SK-N-DZ (cell line): ENCODE measurements around the gene ASIC2.

Experiments used
- DNase-seq: peaks from one replicate; pipeline ENCODE4 v3.0.0-alpha.2; 2015; ENCODE audit warnings: low spot score

The ASIC2 gene

GRCh38 chr17:33288954-33289353, 4.1 kb downstream of the ASIC2 start:
- no peak for DNase-seq

GRCh38 chr17:33287096-33287725, 5.9 kb downstream of the ASIC2 start:
- DNase-seq: no peak

DNA sequence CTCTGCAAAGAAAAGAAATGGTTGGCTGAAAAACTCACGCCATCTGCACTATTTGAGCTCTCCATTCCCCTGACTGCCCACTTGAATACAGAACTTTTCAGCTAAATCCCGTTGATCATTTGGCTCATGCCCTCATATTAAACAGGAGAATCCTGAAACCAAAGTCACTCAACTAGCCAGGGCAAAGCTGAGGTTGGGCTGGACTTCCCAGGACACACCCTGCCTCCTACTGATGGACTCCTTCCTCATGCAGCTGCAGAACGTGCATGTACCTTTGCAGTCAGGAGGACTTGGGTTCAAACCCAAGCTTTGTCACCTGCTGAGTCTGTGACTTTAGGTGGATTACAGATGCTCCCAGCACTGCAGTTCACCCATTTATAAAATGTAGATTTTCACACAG, 7.7 kb downstream of the ASIC2 start:
- DNase-seq: no peak

- no peak for DNase-seq
Observed at GRCh38 chr17:33284022-33284421, 9.1 kb downstream of the ASIC2 start.

DNA sequence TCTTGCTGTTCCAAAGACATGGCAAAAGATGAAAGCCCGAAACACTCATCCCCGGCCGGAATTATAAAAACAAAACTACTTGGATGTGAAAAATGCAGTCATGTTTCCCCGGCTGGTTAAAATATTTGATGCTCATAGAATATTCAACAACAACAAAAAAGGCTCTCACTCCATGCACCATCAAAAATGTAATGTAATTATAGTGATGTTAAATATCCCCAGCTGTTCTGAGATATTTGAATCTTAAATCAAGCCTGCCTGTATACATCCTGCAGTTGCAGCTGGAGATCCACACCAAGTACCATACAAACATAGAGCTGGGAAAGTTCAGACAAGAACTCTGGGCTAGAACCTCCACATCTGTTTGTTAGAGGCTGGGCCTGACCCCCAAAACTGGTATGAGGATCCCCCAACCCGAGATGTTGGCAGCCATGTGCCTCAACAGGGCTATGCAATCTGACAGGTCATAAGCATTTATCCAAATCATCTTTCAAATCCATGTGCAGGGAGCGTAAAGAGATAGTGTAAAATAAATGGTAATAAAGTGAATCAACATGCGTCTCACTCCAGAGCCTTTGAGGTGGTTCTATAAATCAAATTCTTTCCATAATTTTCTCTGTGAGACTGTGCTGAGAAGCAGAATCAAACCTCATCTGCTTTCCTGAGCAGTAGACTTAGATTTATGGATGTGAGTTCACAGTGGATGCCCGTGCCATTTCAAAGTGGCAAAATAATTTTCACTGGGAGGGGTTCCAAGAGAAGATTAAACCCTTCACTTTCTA, 12.7 kb downstream of the ASIC2 start:
- DNase-seq: no peak

DNA sequence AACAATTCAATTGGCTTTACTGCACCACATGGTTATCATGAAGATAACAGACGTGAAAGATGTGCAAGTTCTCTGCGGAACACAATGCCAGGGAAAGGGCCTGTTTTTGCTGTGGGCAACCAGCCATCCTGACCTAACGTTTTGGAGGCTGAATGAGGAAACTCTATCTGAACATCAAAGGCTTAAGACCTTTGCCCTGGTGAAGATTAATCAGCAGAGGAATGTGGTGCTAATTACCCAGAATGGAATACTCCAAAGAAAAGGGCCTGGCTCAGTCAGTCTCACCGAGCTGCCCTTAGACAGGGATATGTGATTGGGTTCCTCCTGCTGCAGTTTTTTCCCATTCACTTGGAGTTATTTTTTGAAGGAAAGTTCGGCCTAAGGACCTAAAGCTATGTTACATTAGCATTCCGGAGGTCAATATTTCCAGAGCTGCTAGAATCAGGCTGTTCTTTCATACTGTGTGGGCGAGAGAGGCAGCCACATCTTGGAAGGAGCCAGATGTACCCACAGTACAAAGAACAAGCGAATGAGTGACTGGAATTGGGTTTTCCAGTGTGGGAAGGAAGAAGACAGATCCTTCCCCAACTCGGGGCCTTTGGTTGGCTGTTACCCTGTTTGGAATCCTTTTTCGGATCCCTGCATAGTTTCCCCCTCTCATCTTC, 15.5 kb downstream of the ASIC2 start:
- DNase-seq: no peak

DNA sequence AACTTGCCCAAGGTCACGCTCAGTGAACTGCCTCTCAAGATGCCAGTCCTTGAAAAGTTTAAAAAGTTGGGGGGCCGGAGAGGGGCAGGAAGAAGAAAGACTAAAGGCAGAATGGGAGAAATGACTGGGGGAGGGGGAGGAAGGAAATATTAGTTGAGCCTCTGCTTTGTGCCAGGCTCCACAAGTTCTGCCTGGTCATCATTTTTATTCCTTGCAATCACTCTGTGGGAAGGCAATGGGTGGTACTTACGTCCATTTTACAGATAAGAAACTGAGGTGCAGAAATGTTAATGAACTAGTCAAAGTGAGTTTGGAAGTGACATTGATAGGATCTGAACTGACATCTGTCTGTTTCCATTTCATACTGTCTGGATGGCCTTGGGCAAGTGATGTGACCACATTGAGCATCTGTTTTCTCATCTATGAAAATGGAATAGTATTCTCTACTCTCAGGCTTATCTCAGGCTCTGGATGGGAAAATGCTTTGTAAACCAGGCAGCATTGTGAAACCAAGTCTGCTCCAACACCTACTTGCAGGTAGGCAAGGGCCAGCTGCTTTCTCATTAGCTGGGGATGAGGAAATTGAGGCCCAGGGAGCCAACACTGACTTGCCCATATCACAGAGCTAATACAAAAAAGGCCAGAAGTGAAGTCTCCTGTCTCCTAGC, 19.2 kb downstream of the ASIC2 start:
- no peak for DNase-seq

GRCh38 chr17:33273271-33273670, 19.8 kb downstream of the ASIC2 start:
- DNase-seq: no peak

- no peak for DNase-seq
Observed at GRCh38 chr17:33272438-33272837, 20.7 kb downstream of the ASIC2 start.

GRCh38 chr17:33269337-33270060, 23.6 kb downstream of the ASIC2 start:
- DNase-seq: no peak

DNA sequence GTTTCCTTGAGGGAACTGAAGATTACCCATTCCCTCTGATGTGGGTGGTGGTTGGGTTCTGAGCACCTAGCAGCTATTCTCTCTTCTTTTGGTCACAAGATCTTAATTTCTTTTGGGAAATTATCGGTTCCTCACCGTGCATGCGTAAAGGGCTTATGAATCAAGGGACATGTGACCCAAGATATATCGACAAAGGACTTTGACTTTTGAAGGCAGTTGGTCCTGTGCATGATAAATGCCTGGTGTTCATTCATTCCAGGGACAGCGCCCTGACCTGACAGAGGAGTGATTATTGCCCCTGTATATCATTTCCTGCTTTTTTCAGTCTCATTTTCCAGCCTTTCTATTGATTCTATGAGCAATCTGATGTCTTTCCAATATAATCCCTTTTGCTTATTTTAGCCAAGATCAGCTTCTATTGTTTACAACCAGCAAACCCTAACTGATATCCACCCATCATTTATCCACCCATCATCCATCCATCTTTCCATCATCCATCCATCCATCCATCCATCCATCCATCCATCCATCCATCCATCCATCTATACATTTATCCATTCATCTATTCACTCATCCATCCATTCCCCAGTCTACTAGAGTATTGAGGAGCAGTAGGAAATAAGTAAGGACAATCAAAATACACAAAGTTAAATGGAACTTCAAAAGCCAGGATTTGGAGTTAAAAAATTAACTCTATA, 25.1 kb downstream of the ASIC2 start:
- DNase-seq: no peak

- DNase-seq: no peak
Observed at GRCh38 chr17:33267271-33267790, 25.8 kb downstream of the ASIC2 start.

DNA sequence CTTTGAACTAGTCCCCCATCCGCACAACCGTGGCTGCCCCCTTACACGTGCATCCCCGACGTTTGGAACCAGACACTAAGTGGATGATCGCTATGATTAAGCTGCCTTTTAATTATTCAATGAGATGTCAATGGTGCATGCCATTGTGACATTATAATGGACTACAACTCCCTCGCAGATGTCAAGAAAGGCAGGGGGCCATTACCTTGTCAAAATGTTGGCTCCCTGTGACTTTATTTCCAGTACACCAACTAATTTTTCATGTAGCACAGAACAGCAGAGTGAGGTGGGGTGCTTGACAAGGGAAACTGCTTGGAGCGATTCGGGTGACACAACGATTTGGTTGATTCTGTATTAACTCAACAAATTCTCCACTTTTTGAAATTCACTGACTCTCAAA, 26.5 kb downstream of the ASIC2 start:
- DNase-seq: no peak

- DNase-seq: no peak
Observed at GRCh38 chr17:33266116-33266515, 27.0 kb downstream of the ASIC2 start.

DNA sequence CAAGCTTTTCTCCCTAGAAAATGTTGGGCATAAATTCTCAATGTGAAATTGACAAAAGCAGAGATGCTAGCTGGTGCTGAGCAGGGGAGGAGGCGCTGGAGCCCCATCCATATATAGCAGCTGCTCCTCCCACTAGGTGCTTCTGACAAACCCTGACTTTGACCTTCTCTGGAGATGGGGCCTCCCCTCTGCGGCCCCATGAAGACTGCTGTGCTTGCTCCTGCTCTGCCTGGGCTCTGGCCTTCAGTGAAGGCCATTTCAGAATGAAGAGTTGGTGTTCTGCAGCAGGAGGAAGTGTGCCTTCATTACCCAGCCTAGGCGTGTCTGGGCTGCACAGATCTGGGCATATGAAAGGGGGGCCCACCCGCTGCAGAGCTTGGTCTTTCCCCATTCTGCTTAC, 29.7 kb downstream of the ASIC2 start:
- no peak for DNase-seq

DNA sequence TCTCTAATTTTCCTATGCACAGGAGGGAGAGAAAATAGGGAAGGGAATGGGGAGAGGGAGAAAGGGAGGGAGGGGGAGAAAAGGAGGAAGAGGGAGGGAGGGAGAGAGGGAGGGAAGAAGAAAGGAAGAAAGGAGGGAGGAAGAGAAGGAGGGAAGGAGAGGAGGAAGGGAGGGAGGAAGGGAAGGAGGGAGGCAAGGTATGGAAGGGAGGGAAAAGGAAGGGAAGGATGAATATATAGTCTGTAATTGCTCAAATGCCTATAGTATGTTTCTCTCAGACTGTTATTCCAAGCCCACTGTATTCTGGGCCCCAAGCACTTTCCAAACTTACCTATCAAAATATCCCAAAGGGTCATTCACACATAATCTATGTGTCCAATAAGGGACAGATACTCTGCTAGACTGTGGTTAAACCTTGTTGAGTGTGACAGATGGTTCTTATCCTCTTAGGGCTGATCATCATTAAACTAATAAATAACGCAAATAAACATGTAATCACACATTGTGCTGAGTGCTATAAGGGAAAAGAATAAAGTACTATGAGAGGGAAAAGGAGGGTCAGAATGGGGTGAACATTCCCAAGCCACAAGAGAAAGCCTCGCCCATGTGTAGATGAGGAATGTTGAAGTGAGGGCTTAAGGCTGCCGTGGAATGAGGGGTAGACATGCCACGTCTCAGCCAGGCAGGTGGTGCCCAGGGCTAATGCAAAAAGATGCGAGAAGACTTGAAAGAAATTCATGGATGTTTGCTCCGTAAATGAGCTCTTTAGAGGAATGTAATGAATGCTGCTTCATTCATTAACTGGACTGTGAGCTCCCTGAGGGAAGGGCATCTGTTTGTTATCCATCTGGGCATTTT, 30.6 kb downstream of the ASIC2 start:
- no peak for DNase-seq

- peak; percentile 37 for DNase-seq
Observed at GRCh38 chr17:33261820-33262219, 31.3 kb downstream of the ASIC2 start.

GRCh38 chr17:33260638-33261037, 32.5 kb downstream of the ASIC2 start:
- no peak for DNase-seq

DNA sequence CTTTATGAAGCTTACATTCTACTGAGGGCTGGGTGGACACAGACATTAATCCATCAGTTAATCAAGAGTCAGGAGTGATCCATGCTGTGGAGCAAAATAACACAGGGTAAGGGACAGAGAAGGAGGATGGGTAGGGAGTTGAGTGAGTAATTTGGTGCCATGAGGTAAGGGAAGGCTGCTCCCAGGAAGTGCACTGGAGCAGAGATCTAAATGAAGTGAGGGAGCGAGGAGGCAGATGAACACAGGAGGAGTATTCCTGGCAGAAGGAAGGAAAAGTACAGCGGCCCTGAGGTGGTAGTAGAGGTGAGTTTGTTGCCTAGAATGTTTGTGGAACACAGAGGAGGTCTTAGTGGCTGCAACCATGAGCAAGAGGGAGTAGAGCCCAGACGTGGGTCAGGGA, 34.8 kb downstream of the ASIC2 start:
- no peak for DNase-seq

- DNase-seq: no peak
Observed at GRCh38 chr17:33245183-33245582, 47.9 kb downstream of the ASIC2 start.
